ENCODE results near the gene RNF141.

The RNF141 gene

GRCh38 chr11:10480026-10480425 lies 61.0 kb downstream of the RNF141 start:
- no peak for DNase-seq

- no peak for DNase-seq
Measured at GRCh38 chr11:10478574-10479550, 62.1 kb downstream of the RNF141 start.

GRCh38 chr11:10478066-10478465 lies 62.9 kb downstream of the RNF141 start:
- no peak for DNase-seq

GRCh38 chr11:10477690-10478046 lies 63.3 kb downstream of the RNF141 start:
- DNase-seq, result no peak

GRCh38 chr11:10476927-10477689 lies 63.9 kb downstream of the RNF141 start:
- no peak for DNase-seq

- DNase-seq, result no peak
Measured at GRCh38 chr11:10476342-10476741, 64.6 kb downstream of the RNF141 start.

- DNase-seq, result no peak
Measured at GRCh38 chr11:10474551-10474950, 66.4 kb downstream of the RNF141 start.

GRCh38 chr11:10473371-10473770 lies 67.6 kb downstream of the RNF141 start:
- DNase-seq, result no peak

- no peak for DNase-seq
Measured at GRCh38 chr11:10462746-10463300, 78.2 kb downstream of the RNF141 start.
